ENCODE measurements around the gene PSTPIP1.

- TF ChIP-seq, protein P1, sequence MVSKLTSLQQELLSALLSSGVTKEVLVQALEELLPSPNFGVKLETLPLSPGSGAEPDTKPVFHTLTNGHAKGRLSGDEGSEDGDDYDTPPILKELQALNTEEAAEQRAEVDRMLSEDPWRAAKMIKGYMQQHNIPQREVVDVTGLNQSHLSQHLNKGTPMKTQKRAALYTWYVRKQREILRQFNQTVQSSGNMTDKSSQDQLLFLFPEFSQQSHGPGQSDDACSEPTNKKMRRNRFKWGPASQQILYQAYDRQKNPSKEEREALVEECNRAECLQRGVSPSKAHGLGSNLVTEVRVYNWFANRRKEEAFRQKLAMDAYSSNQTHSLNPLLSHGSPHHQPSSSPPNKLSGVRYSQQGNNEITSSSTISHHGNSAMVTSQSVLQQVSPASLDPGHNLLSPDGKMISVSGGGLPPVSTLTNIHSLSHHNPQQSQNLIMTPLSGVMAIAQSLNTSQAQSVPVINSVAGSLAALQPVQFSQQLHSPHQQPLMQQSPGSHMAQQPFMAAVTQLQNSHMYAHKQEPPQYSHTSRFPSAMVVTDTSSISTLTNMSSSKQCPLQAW (CRISPR knock-in tag; IDR thresholded peaks at IDR 0.05): no peak
- no peak for TF ChIP-seq ZNF343 (CRISPR knock-in tag; IDR thresholded peaks at IDR 0.05)
Measured at GRCh38 chr15:77028451-77029165, 33.7 kb downstream of the PSTPIP1 start.

All from HepG2 (cell line).